ENCODE measurements around the gene IGF2R.

DNA sequence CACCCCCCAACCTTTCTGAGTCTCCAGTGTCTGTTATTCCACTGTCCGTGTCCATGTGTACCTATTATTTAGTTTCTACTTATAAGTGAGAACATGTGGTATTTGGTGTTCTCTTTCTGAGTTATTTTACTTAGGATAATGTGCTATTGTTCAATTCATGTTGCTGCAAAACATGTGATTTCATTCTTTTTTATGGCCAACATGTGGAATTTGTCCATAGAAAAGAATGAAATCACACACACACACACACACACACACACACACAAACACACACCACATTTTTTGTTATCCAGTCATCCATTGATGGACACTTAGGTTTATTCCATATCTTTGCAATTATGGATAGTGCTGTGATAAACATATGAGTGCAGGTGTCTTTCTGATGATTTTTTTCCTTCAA, 23.5 kb downstream of the IGF2R start:
- no peak for TF ChIP-seq CTCF (IDR thresholded peaks at IDR 0.05)
- TF ChIP-seq POLR2A (IDR thresholded peaks at IDR 0.05), result no peak
